ENCODE results near the gene SP140.
"Not testable (repeated sequence)": the region's sequence is repeated elsewhere in the genome, so short reads cannot be mapped to it uniquely, and the experiment has no call there.

SP140 gene

GRCh38 chr2:230266638-230267037 is 41.1 kb downstream of the SP140 start:
- TF ChIP-seq, protein P1, sequence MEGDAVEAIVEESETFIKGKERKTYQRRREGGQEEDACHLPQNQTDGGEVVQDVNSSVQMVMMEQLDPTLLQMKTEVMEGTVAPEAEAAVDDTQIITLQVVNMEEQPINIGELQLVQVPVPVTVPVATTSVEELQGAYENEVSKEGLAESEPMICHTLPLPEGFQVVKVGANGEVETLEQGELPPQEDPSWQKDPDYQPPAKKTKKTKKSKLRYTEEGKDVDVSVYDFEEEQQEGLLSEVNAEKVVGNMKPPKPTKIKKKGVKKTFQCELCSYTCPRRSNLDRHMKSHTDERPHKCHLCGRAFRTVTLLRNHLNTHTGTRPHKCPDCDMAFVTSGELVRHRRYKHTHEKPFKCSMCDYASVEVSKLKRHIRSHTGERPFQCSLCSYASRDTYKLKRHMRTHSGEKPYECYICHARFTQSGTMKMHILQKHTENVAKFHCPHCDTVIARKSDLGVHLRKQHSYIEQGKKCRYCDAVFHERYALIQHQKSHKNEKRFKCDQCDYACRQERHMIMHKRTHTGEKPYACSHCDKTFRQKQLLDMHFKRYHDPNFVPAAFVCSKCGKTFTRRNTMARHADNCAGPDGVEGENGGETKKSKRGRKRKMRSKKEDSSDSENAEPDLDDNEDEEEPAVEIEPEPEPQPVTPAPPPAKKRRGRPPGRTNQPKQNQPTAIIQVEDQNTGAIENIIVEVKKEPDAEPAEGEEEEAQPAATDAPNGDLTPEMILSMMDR (conservative IDR thresholded peaks at IDR 0.05): no peak
- no peak overlapping the region for H3K27ac ChIP-seq

DNA sequence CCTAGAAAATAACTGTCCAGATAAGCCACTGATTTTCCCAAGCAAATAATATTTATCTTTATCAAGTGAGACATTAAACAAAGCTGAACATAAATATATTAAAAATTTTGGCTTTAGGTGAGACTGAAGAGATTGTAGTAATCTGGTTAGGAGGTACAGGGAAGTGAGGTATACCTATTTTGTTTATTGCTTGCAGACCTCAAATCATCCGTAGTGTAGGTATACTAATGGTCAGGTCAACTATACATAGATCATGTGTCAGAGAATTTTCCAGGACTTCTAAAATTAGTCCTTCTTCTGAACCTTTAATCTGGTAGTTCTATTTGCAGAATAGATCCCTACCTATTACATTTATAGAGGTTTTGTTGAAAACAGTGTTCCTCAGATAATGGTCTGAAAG is 41.5 kb downstream of the SP140 start:
- no peak overlapping the region for H3K27ac ChIP-seq
- TF ChIP-seq, protein P1 (conservative IDR thresholded peaks at IDR 0.05): no peak

DNA sequence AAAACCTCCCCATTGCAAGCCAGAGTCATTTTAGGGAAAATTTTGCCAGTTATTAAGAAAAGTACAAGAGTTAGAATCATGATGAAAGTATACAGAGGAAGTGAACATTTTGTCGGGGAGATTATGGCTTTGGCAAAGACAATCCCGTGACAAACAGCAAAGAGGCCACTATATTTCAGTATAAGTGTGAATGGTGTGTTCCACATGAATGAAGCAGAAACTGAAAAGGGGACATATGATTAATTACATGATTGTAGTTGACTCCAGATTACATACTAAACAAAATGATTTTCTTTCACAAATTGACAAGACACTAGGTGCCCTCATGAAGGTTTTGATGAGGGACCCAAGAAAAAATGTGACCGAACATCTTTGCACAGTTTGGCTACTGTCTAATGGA is 42.0 kb downstream of the SP140 start:
- TF ChIP-seq, protein P1 (conservative IDR thresholded peaks at IDR 0.05): no peak
- no peak overlapping the region for H3K27ac ChIP-seq

- H3K27ac ChIP-seq: no peak overlapping the region
- TF ChIP-seq, protein P1 (conservative IDR thresholded peaks at IDR 0.05): no peak
Observed at GRCh38 chr2:230268606-230269243, 43.2 kb downstream of the SP140 start.

DNA sequence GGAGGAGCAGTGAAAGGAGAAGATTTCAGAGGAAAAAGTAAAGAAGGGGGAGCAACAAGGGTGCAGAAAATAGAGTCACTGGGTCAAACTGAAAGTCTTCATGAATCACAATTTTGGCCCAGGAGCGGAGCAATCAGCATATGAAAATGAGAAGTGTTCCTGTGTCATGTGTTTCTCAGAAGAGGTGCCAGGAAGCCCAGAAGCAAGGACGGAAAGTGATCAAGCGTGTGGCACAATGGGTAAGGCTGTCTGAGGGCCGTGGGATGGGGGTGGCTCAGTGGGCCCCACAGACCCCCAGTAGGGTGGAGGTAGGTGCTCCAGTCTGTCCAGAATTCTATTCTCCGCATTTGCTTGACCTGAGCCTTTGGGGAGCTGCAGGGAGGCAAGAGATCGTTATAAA is 44.2 kb downstream of the SP140 start:
- H3K27ac ChIP-seq: no peak overlapping the region
- TF ChIP-seq, protein P1 (conservative IDR thresholded peaks at IDR 0.05): no peak

- TF ChIP-seq, protein P1 (conservative IDR thresholded peaks at IDR 0.05): no peak
- H3K27ac ChIP-seq: no peak overlapping the region
Observed at GRCh38 chr2:230282936-230283335, 57.4 kb downstream of the SP140 start.

DNA sequence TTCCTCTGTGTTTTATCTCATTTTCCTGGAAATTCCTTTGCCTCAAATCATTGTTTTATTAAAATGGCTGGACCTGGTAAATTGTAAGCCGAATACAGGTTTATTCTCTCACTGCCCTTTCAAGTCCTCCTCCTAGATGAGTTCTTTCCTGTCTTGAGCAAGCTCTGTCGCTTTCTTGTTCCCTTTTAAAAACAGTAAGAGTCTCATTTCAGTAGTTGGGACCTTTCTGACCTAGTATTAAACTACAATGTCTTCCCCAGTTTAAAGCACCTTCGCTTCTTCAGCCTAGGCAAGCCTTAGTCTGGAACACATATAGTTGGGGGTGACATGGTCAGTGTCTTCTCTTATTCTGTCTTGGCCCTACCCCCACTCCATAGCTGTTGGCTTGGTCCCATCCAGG is 60.5 kb downstream of the SP140 start:
- TF ChIP-seq, protein P1 (conservative IDR thresholded peaks at IDR 0.05): no peak

DNA sequence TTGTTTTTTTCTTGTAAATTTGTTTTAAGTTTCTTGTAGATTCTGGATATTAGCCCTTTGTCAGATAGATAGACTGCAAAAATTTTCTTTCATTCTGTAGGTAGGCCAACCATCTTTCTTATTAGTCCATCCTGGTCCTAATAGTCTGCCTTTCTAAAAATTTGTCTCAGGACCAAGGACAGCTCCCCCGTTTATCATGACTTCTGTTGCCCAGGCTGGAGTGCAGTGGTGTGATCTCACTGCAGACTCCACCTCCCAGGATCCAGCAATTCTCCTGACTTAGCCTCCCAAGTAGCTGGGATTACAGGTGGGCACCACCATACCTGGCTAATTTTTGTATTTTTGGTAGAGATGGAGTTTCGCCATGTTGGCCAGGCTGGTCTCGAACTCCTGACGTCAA is 63.8 kb downstream of the SP140 start:
- H3K27ac ChIP-seq: not testable (repeated sequence)

More for the DNA sequence above, 60.5 kb downstream of the SP140 start:
- H3K27ac ChIP-seq: no peak overlapping the region
